HCT116 (cell line): ENCODE measurements around the gene MAPK1. TPM values are rescaled to one million over a fixed set of nuclear protein-coding genes. Genes with fewer than 3 reads are reported as not detected.
"Not testable (repeated sequence)": the region's sequence is repeated elsewhere in the genome, so short reads cannot be mapped to it uniquely, and the experiment has no call there.

Experiments used
- ATAC-seq: fragments of 200-7000 bp; cut with Tn5 transposase; 2 replicates; pipeline ENCODE4 v1.9.1; 2020; ENCODE audit warnings: mild to moderate bottlenecking, moderate library complexity
- BruUV-seq: library from RNA; stranded (reverse); fragments of 400-500 nt; replicated peaks from 2 replicates; lab custom pipeline; 2021; lab: Mats Ljungman, UMichigan
- CTCF ChIA-PET: fragments of 300-600 bp; sonication (Branson Sonifier 250); formaldehyde crosslinking; loops from one replicate; lab custom pipeline; 2021; ENCODE audit warnings: antibody characterized with exemption; lab: Charles Lee
- POLR2A ChIA-PET: fragments of 300-600, 350-600 bp; sonication (Branson Sonifier 250); formaldehyde crosslinking; loops from one replicate; lab custom pipeline; 2021; ENCODE audit warnings: antibody characterized with exemption; lab: Charles Lee
- RAD21 ChIA-PET, 2 experiments: fragments of 300-600 bp; sonication (Branson Sonifier 250); formaldehyde crosslinking; loops; one replicate each; lab custom pipeline; 2023; ENCODE audit warnings: low total read pairs in 2 of 2; ENCODE audit not compliant: uncharacterized antibody in 2 of 2, unreplicated experiment in 2 of 2, low non-redundant PET in 1 of 2; lab: Charles Lee
- DNase-seq: peaks from one replicate; pipeline ENCODE4 v3.0.0-alpha.2; 2010; ENCODE audit warnings: low read depth, low spot score
- H2AFZ ChIP-seq: fragments of 200-600 bp; shearing (Covaris generic), sonication (generic); 2 replicates; pipeline ENCODE4 v1.6.1; 2017; ENCODE audit warnings: low read depth, mixed run types, mixed read lengths, antibody characterized with exemption, low read length; ENCODE audit not compliant: poor library complexity, severe bottlenecking
- H3K27ac ChIP-seq: 2 replicates; pipeline ENCODE4 v1.5.1; 2012; ENCODE audit warnings: low read depth, low read length
- H3K27me3 ChIP-seq: fragments of 200-600 bp; sonication (generic); 2 replicates; pipeline ENCODE4 v1.6.1; 2016; ENCODE audit warnings: mixed run types, low read length, mixed read lengths; ENCODE audit not compliant: insufficient read depth
- H3K36me3 ChIP-seq, 2 experiments: fragments of 200-500 bp in 1 of 2; fragments of 200-600 bp in 1 of 2; sonication (Bioruptor generic) in 1 of 2; sonication (generic) in 1 of 2; 2 replicates each; pipeline versions ENCODE4 v1.5.1 to v1.6.1; 2014 to 2016; ENCODE audit warnings: low read length in 2 of 2, inconsistent platforms in 1 of 2, mixed read lengths in 1 of 2, mixed run types in 1 of 2; ENCODE audit not compliant: insufficient read depth in 2 of 2, control insufficient read depth in 1 of 2
- H3K4me1 ChIP-seq, 2 experiments: fragments of 200-600 bp in 1 of 2; sonication (generic) in 1 of 2; 2 replicates each; pipeline versions ENCODE4 v1.5.1 to v1.6.1; 2012 to 2017; ENCODE audit warnings: low read length in 2 of 2, inconsistent platforms in 1 of 2, mild to moderate bottlenecking in 1 of 2, mixed read lengths in 1 of 2, mixed run types in 1 of 2, moderate library complexity in 1 of 2; ENCODE audit not compliant: insufficient read depth in 2 of 2, control insufficient read depth in 1 of 2
- H3K4me2 ChIP-seq: fragments of 200-600 bp; sonication (generic); 2 replicates; pipeline ENCODE4 v1.6.1; 2017; ENCODE audit warnings: mixed run types, low read length, mixed read lengths
- H3K4me3 ChIP-seq, 2 experiments: fragments of 200-600 bp in 1 of 2; sonication (generic) in 1 of 2; replicated peaks in 1 of 2; 2 replicates each; pipeline ENCODE4 v1.5.1; 2011 to 2016; ENCODE audit warnings: low read length in 2 of 2, control low read depth in 1 of 2, low read depth in 1 of 2, mild to moderate bottlenecking in 1 of 2, mixed read lengths in 1 of 2, mixed run types in 1 of 2
- H3K79me2 ChIP-seq: fragments of 200-600 bp; sonication (generic); 2 replicates; pipeline ENCODE4 v1.6.1; 2017; ENCODE audit warnings: mild to moderate bottlenecking, mixed run types, low read length, moderate library complexity, mixed read lengths; ENCODE audit not compliant: insufficient read depth
- H3K9ac ChIP-seq: fragments of 200-600 bp; sonication (generic); 2 replicates; pipeline ENCODE4 v1.6.1; 2016; ENCODE audit warnings: low read length, mixed read lengths
- H3K9me2 ChIP-seq: fragments of 200-600 bp; sonication (generic), shearing (Covaris generic); 2 replicates; pipeline ENCODE4 v1.6.1; 2017; ENCODE audit warnings: mixed run types, mild to moderate bottlenecking, moderate library complexity; ENCODE audit not compliant: insufficient read depth
- H3K9me3 ChIP-seq, 2 experiments: fragments of 200-500 bp in 1 of 2; fragments of 200-600 bp in 1 of 2; sonication (Bioruptor generic) in 1 of 2; sonication (generic) in 1 of 2; 2 replicates each; pipeline ENCODE4 v1.6.1; 2014 to 2017; ENCODE audit warnings: low read length in 2 of 2, mixed read lengths in 2 of 2, inconsistent platforms in 1 of 2, low read depth in 1 of 2, mild to moderate bottlenecking in 1 of 2, mixed run types in 1 of 2, moderate library complexity in 1 of 2; ENCODE audit not compliant: control insufficient read depth in 1 of 2, insufficient read depth in 1 of 2
- H4K20me1 ChIP-seq: fragments of 200-600 bp; sonication (generic), shearing (Covaris generic); 2 replicates; pipeline ENCODE4 v1.6.1; 2017; ENCODE audit warnings: mixed run types, mild to moderate bottlenecking, moderate library complexity; ENCODE audit not compliant: insufficient read depth
- CBX3 ChIP-seq: IDR thresholded peaks from 2 replicates; pipeline ENCODE4 v1.6.1; 2012; ENCODE audit warnings: low read depth
- ELF1 ChIP-seq: IDR thresholded peaks from 2 replicates; pipeline ENCODE4 v1.6.1; 2012; ENCODE audit warnings: low read depth, borderline replicate concordance
- JUND ChIP-seq: IDR thresholded peaks from 2 replicates; pipeline ENCODE4 v1.6.1; 2012
- MAX ChIP-seq: IDR thresholded peaks from 2 replicates; pipeline ENCODE4 v1.6.1; 2012
- POLR2AphosphoS5 ChIP-seq: IDR thresholded peaks from 2 replicates; pipeline ENCODE4 v1.6.1; 2011; ENCODE audit warnings: mild to moderate bottlenecking, low read depth, low read length, moderate library complexity
- SRF ChIP-seq: IDR thresholded peaks from 2 replicates; pipeline ENCODE4 v1.6.1; 2012; ENCODE audit warnings: low read depth
- ZFX ChIP-seq: fragments of 450-650 bp; IDR thresholded peaks from 2 replicates; pipeline ENCODE4 v1.6.1; 2017
- intact Hi-C: fragments of 100-400 bp; cut with micrococcal nuclease; formaldehyde crosslinking; loops from 2 replicates; pipeline ENCODE4 v1.10.0; 2022
- total RNA-seq: library from RNA; stranded (reverse); gene quantifications from one replicate; pipeline ENCODE4 v1.2.1, GENCODE V29; 2021; ENCODE audit not compliant: unreplicated experiment

Gene MAPK1
- total RNA-seq, 1 experiment from 2014 or later, result 137 TPM

GRCh38 chr22:21818487-21819182, 48.8 kb downstream of the MAPK1 start:
- Histone ChIP-seq H3K4me3 (no peak overlapping the region), H3K36me3 (no peaks in the 10 kb centered on the region), H3K9me3 (no peaks in the 10 kb centered on the region), H4K20me1 (0 out of 2 replicates have a peak, but pooled peaks cover 3% of the 10 kb centered on the region), H2AFZ (no peak overlapping the region), H3K79me2 (peaks cover 97% of the 10 kb centered on the region), H3K27me3 (no peaks in the 10 kb centered on the region), H3K27ac (no peak overlapping the region), H3K4me2 (no peak overlapping the region), H3K9ac (no peak overlapping the region), H3K9me2 (no peaks in the 10 kb centered on the region), H3K4me1 (peaks cover 7 to 9% of the 10 kb centered on the region in 2 experiments; a peak in 3 of 4 replicates)
- DNase-seq, result no peak
- intact Hi-C loops, result no loop called here
- no peak for TF ChIP-seq ELF1
- TF ChIP-seq JUND, result no peak
- TF ChIP-seq POLR2AphosphoS5, result no peak
- no peak for TF ChIP-seq CBX3
- no peak for TF ChIP-seq MAX
- no peak for TF ChIP-seq SRF
- no peak for TF ChIP-seq ZFX
- BruUV-seq, result no TSS peak
- RAD21 ChIA-PET, result no interaction called here
- CTCF ChIA-PET, result no interaction called here
- POLR2A ChIA-PET, result no interaction called here
- ATAC-seq, result no peak

DNA sequence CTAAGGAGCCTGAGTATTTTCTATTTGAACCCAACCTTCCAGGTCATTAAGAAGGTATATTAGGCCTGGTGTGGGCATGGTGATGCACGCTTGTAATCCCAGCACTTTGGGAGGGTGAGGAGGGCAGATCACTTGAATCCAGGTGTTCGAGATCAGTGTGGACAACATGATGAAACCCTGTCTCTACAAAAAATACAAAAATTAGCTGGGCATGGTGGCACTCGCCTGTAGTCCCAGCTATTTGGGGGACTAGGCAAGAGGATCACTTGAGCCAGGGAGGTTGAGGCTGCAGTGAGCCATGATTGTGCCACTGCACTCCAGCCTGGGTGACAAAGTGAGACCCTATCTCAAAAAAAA, 50.0 kb downstream of the MAPK1 start:
- H3K36me3 ChIP-seq, H3K27ac ChIP-seq, RAD21 ChIA-PET, H3K9ac ChIP-seq, CTCF ChIA-PET, H4K20me1 ChIP-seq, H3K4me2 ChIP-seq, BruUV-seq, ATAC-seq, H3K9me2 ChIP-seq, H3K4me3 ChIP-seq, POLR2A ChIA-PET, DNase-seq, intact Hi-C loops, H3K27me3 ChIP-seq, H2AFZ ChIP-seq, H3K4me1 ChIP-seq, H3K9me3 ChIP-seq: not testable (repeated sequence)
- peaks cover 97% of the 10 kb centered on the region for H3K79me2 ChIP-seq
